ENCODE data around the gene OTULIN. TPM values are rescaled to one million over a fixed set of nuclear protein-coding genes. Genes with fewer than 3 reads are reported as not detected.

Gene OTULIN
- total and polyA plus RNA-seq, 2 of the 8 experiments (the other 6 are each of a cell fraction or from before 2014, with no cell fraction given), result 5.2 to 34.8 TPM

- TF ChIP-seq TAF7 (optimal IDR thresholded peaks at IDR 0.05; ENCODE audit: borderline replicate concordance, low read depth, low read length), result no peak
- TF ChIP-seq, protein P1, sequence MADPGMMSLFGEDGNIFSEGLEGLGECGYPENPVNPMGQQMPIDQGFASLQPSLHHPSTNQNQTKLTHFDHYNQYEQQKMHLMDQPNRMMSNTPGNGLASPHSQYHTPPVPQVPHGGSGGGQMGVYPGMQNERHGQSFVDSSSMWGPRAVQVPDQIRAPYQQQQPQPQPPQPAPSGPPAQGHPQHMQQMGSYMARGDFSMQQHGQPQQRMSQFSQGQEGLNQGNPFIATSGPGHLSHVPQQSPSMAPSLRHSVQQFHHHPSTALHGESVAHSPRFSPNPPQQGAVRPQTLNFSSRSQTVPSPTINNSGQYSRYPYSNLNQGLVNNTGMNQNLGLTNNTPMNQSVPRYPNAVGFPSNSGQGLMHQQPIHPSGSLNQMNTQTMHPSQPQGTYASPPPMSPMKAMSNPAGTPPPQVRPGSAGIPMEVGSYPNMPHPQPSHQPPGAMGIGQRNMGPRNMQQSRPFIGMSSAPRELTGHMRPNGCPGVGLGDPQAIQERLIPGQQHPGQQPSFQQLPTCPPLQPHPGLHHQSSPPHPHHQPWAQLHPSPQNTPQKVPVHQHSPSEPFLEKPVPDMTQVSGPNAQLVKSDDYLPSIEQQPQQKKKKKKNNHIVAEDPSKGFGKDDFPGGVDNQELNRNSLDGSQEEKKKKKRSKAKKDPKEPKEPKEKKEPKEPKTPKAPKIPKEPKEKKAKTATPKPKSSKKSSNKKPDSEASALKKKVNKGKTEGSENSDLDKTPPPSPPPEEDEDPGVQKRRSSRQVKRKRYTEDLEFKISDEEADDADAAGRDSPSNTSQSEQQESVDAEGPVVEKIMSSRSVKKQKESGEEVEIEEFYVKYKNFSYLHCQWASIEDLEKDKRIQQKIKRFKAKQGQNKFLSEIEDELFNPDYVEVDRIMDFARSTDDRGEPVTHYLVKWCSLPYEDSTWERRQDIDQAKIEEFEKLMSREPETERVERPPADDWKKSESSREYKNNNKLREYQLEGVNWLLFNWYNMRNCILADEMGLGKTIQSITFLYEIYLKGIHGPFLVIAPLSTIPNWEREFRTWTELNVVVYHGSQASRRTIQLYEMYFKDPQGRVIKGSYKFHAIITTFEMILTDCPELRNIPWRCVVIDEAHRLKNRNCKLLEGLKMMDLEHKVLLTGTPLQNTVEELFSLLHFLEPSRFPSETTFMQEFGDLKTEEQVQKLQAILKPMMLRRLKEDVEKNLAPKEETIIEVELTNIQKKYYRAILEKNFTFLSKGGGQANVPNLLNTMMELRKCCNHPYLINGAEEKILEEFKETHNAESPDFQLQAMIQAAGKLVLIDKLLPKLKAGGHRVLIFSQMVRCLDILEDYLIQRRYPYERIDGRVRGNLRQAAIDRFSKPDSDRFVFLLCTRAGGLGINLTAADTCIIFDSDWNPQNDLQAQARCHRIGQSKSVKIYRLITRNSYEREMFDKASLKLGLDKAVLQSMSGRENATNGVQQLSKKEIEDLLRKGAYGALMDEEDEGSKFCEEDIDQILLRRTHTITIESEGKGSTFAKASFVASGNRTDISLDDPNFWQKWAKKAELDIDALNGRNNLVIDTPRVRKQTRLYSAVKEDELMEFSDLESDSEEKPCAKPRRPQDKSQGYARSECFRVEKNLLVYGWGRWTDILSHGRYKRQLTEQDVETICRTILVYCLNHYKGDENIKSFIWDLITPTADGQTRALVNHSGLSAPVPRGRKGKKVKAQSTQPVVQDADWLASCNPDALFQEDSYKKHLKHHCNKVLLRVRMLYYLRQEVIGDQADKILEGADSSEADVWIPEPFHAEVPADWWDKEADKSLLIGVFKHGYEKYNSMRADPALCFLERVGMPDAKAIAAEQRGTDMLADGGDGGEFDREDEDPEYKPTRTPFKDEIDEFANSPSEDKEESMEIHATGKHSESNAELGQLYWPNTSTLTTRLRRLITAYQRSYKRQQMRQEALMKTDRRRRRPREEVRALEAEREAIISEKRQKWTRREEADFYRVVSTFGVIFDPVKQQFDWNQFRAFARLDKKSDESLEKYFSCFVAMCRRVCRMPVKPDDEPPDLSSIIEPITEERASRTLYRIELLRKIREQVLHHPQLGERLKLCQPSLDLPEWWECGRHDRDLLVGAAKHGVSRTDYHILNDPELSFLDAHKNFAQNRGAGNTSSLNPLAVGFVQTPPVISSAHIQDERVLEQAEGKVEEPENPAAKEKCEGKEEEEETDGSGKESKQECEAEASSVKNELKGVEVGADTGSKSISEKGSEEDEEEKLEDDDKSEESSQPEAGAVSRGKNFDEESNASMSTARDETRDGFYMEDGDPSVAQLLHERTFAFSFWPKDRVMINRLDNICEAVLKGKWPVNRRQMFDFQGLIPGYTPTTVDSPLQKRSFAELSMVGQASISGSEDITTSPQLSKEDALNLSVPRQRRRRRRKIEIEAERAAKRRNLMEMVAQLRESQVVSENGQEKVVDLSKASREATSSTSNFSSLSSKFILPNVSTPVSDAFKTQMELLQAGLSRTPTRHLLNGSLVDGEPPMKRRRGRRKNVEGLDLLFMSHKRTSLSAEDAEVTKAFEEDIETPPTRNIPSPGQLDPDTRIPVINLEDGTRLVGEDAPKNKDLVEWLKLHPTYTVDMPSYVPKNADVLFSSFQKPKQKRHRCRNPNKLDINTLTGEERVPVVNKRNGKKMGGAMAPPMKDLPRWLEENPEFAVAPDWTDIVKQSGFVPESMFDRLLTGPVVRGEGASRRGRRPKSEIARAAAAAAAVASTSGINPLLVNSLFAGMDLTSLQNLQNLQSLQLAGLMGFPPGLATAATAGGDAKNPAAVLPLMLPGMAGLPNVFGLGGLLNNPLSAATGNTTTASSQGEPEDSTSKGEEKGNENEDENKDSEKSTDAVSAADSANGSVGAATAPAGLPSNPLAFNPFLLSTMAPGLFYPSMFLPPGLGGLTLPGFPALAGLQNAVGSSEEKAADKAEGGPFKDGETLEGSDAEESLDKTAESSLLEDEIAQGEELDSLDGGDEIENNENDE (IDR thresholded peaks at IDR 0.05; ENCODE audit: insufficient replicate concordance, low read length), result no peak
- TF ChIP-seq SP2 (IDR thresholded peaks at IDR 0.05; ENCODE audit: low read length), result no peak
- TF ChIP-seq SP4 (IDR thresholded peaks at IDR 0.05; ENCODE audit: low read length), result no peak
These were observed 4.5 kb upstream of the OTULIN start (continued) for GRCh38 chr5:14659821-14660607.
